ENCODE data around the gene GNPNAT1.

The GNPNAT1 gene

GRCh38 chr14:52791223-52792096 lies at the start of gene GNPNAT1:
Gene GNPNAT1, minus strand, starts transcription at chr14:52791607. Its CDS starts 6,957 bp downstream, at chr14:52784650.
- TF ChIP-seq CTCF (IDR thresholded peaks at IDR 0.05; ENCODE audit: unreplicated experiment in 3 of 3) = no peak
- Mint-ChIP-seq H3K36me3 (ENCODE audit: low read depth) (no peaks in the 10 kb centered on the region), H3K4me1 (peaks cover 30% of the 10 kb centered on the region), H3K9me3 (no peaks in the 10 kb centered on the region), H3K27ac (peak within 1 kb of the TSS; percentile 91 to 98 (median 98)), H3K27me3 (ENCODE audit: low read depth) (no peaks in the 10 kb centered on the region), H3K4me3 (peak within 1 kb of the TSS; percentile 93 to 96 (median 94))

GRCh38 chr14:52840877-52841276 lies 49.5 kb upstream of the GNPNAT1 start:
- no peak for TF ChIP-seq CTCF (IDR thresholded peaks at IDR 0.05; ENCODE audit: unreplicated experiment in 3 of 3)
- H3K4me1 Mint-ChIP-seq = peaks cover 12% of the 10 kb centered on the region
- H3K27ac Mint-ChIP-seq = no peak overlapping the region

GRCh38 chr14:52837451-52837850 lies 46.0 kb upstream of the GNPNAT1 start:
- no peaks in the 10 kb centered on the region for H3K36me3 Mint-ChIP-seq (ENCODE audit: low read depth)
- TF ChIP-seq CTCF (IDR thresholded peaks at IDR 0.05; ENCODE audit: unreplicated experiment in 3 of 3) = no peak
- H3K27ac Mint-ChIP-seq = no peak overlapping the region
- H3K27me3 Mint-ChIP-seq (ENCODE audit: low read depth) = no peaks in the 10 kb centered on the region
- H3K9me3 Mint-ChIP-seq = no peaks in the 10 kb centered on the region
- no peak overlapping the region for H3K4me3 Mint-ChIP-seq
- peaks cover 18% of the 10 kb centered on the region for H3K4me1 Mint-ChIP-seq

More at GRCh38 chr14:52840877-52841276, 49.5 kb upstream of the GNPNAT1 start:
- no peak overlapping the region for H3K4me3 Mint-ChIP-seq
- no peaks in the 10 kb centered on the region for H3K27me3 Mint-ChIP-seq (ENCODE audit: low read depth)
- H3K36me3 Mint-ChIP-seq (ENCODE audit: low read depth) = no peaks in the 10 kb centered on the region
- H3K9me3 Mint-ChIP-seq = no peaks in the 10 kb centered on the region

- no peaks in the 10 kb centered on the region for H3K36me3 Mint-ChIP-seq (ENCODE audit: low read depth)
- TF ChIP-seq CTCF (IDR thresholded peaks at IDR 0.05; ENCODE audit: unreplicated experiment in 3 of 3) = no peak
- H3K4me3 Mint-ChIP-seq = no peak overlapping the region
- peaks cover 26% of the 10 kb centered on the region for H3K4me1 Mint-ChIP-seq
- no peak overlapping the region for H3K27ac Mint-ChIP-seq
- H3K27me3 Mint-ChIP-seq (ENCODE audit: low read depth) = no peaks in the 10 kb centered on the region
- H3K9me3 Mint-ChIP-seq = no peaks in the 10 kb centered on the region
Observed at GRCh38 chr14:52836063-52836462, 44.7 kb upstream of the GNPNAT1 start.

GRCh38 chr14:52835122-52835903 lies 43.9 kb upstream of the GNPNAT1 start:
- Mint-ChIP-seq H3K4me3 (no peak overlapping the region), H3K4me1 (peaks cover 26% of the 10 kb centered on the region), H3K36me3 (ENCODE audit: low read depth) (no peaks in the 10 kb centered on the region), H3K27me3 (ENCODE audit: low read depth) (no peaks in the 10 kb centered on the region), H3K9me3 (no peaks in the 10 kb centered on the region), H3K27ac (peak overlapping the region; percentile 70 to 95 (median 82))
- TF ChIP-seq CTCF (IDR thresholded peaks at IDR 0.05; ENCODE audit: unreplicated experiment in 3 of 3) = no peak
